Right renal cortex interstitium (tissue), 3 donors: Measurements from ENCODE around the gene TMBIM1. TPM values are rescaled to one million over a fixed set of nuclear protein-coding genes. Genes with fewer than 3 reads are reported as not detected.

Experiments used
- DNase-seq, 3 donors: peaks; one replicate each; pipeline ENCODE4 v3.0.0-alpha.2; 2013; ENCODE audit warnings: low read depth in 3 of 3, low spot score in 2 of 3
- polyA plus RNA-seq, 3 donors: library from polyadenylated mRNA; unstranded; fragments of 120-200 nt; gene quantifications; one replicate each; pipeline ENCODE4 v1.2.1, GENCODE V29; 2013; ENCODE audit not compliant: insufficient read length in 3 of 3

Gene TMBIM1
- polyA plus RNA-seq, 3 donors: 90.0 to 103 (median 96.6) TPM

GRCh38 chr2:218228366-218229090 lies 63.8 kb downstream of the TMBIM1 start:
- no peak for DNase-seq

- DNase-seq: no peak
Measured at GRCh38 chr2:218226903-218227302, 65.4 kb downstream of the TMBIM1 start.

Other genes starting within 250 kb of the TMBIM1 start
- gene RUFY4, start 223.2 kb downstream of the TMBIM1 start, polyA plus RNA-seq: under 1 TPM; 0.08 to 0.24 (median 0.24) TPM
- under 1 TPM; 0.08 to 0.28 (median 0.15) TPM for gene CXCR2, start 166.5 kb downstream of the TMBIM1 start, polyA plus RNA-seq
- not detected for gene CXCR1, start 125.5 kb downstream of the TMBIM1 start, polyA plus RNA-seq
- 100 to 1,000 TPM; 255 to 260 (median 256) TPM for gene ARPC2, start 75.3 kb downstream of the TMBIM1 start, polyA plus RNA-seq
- 1 to 10 TPM; 1.6 to 2.5 (median 1.8) TPM for gene GPBAR1, start 31.5 kb downstream of the TMBIM1 start, polyA plus RNA-seq
- 100 to 1,000 TPM; 124 to 147 (median 128) TPM for gene AAMP, start 22.4 kb downstream of the TMBIM1 start, polyA plus RNA-seq
- gene PNKD, start 22.0 kb downstream of the TMBIM1 start, polyA plus RNA-seq: 10 to 100 TPM; 89.9 to 98.8 (median 89.9) TPM
- gene CATIP, start 64.4 kb upstream of the TMBIM1 start, polyA plus RNA-seq: 1 to 10 TPM; 4.7 to 5.8 (median 5.1) TPM
- gene SLC11A1, start 89.8 kb upstream of the TMBIM1 start, polyA plus RNA-seq: under 1 TPM; 0.56 to 0.98 (median 0.68) TPM
- gene CTDSP1, start 107.4 kb upstream of the TMBIM1 start, polyA plus RNA-seq: 100 to 1,000 TPM; 124 to 134 (median 127) TPM
- gene VIL1, start 126.6 kb upstream of the TMBIM1 start, polyA plus RNA-seq: 10 to 100 TPM; 18.8 to 26.9 (median 25.1) TPM